Keratinocyte (primary cell): Measurements from ENCODE around the gene UHMK1.

Source experiments
- EZH2 ChIP-seq: IDR thresholded peaks from one replicate; pipeline ENCODE4 v1.6.1; 2012; ENCODE audit warnings: inconsistent platforms, mild to moderate bottlenecking, low read length, moderate library complexity
- TF ChIP-seq, protein P1 (sequence below), 3 experiments: IDR thresholded peaks in 1 of 3; conservative IDR thresholded peaks in 1 of 3; optimal IDR thresholded peaks in 1 of 3; 2 replicates in 2 of 3; 3 replicates in 1 of 3; pipeline versions ENCODE3 to v1.5.1; 2011; ENCODE audit warnings: low read length in 3 of 3, mild to moderate bottlenecking in 3 of 3, moderate library complexity in 2 of 3, control low read depth in 1 of 3, inconsistent platforms in 1 of 3; ENCODE audit not compliant: insufficient read depth in 2 of 3; ENCODE audit errors: extremely low read depth in 1 of 3

- TF ChIP-seq, protein P1, sequence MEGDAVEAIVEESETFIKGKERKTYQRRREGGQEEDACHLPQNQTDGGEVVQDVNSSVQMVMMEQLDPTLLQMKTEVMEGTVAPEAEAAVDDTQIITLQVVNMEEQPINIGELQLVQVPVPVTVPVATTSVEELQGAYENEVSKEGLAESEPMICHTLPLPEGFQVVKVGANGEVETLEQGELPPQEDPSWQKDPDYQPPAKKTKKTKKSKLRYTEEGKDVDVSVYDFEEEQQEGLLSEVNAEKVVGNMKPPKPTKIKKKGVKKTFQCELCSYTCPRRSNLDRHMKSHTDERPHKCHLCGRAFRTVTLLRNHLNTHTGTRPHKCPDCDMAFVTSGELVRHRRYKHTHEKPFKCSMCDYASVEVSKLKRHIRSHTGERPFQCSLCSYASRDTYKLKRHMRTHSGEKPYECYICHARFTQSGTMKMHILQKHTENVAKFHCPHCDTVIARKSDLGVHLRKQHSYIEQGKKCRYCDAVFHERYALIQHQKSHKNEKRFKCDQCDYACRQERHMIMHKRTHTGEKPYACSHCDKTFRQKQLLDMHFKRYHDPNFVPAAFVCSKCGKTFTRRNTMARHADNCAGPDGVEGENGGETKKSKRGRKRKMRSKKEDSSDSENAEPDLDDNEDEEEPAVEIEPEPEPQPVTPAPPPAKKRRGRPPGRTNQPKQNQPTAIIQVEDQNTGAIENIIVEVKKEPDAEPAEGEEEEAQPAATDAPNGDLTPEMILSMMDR (optimal IDR thresholded peaks at IDR 0.05 in 1 of 3, IDR thresholded peaks at IDR 0.05 in 1 of 3, conservative IDR thresholded peaks at IDR 0.05 in 1 of 3; ENCODE audit: extremely low read depth in 1 of 3, insufficient read depth in 2 of 3, low read length in 3 of 3): no peak
- TF ChIP-seq EZH2: no peak
Observed at GRCh38 chr1:162502928-162503327, 5.3 kb downstream of the UHMK1 start.
